Stimulated activated memory B cell treated with anti-CD40 and anti-IgM and Interleukin-4, amounts not matched to agents 10 μg/mL and 1 μg/mL and 100 μg/mL, for 72 hours (primary cell): ENCODE measurements around the gene CFAP46.

Source experiments
- ATAC-seq: fragments of 150-1000 bp; cut with Tn5 transposase; 2 replicates; pipeline ENCODE4 v1.10.0; 2021
- H3K27ac Mint-ChIP-seq: one replicate; pipeline ENCODE4 v1.8.0; 2022; ENCODE audit warnings: mild to moderate bottlenecking, mixed read lengths
- H3K27me3 Mint-ChIP-seq: one replicate; pipeline ENCODE4 v1.8.0; 2022; ENCODE audit warnings: mixed read lengths
- H3K36me3 Mint-ChIP-seq: one replicate; pipeline ENCODE4 v1.8.0; 2022; ENCODE audit warnings: mixed read lengths
- H3K4me1 Mint-ChIP-seq: one replicate; pipeline ENCODE4 v1.8.0; 2022; ENCODE audit warnings: mixed read lengths
- H3K4me3 Mint-ChIP-seq: one replicate; pipeline ENCODE4 v1.8.0; 2022; ENCODE audit warnings: mild to moderate bottlenecking, moderate library complexity, mixed read lengths
- H3K9me3 Mint-ChIP-seq: one replicate; pipeline ENCODE4 v1.8.0; 2022; ENCODE audit warnings: mixed read lengths

Gene CFAP46

GRCh38 chr10:132885451-132886210 lies 56.7 kb downstream of the CFAP46 start:
- H3K27me3 Mint-ChIP-seq: peaks cover 25% of the 10 kb centered on the region
- peaks cover 10% of the 10 kb centered on the region for H3K9me3 Mint-ChIP-seq
- ATAC-seq: peak; percentile 14
- no peak overlapping the region for H3K27ac Mint-ChIP-seq
- H3K4me1 Mint-ChIP-seq: no peaks in the 10 kb centered on the region
- H3K4me3 Mint-ChIP-seq: no peak overlapping the region
- H3K36me3 Mint-ChIP-seq: no peaks in the 10 kb centered on the region

GRCh38 chr10:132884691-132885271 lies 57.6 kb downstream of the CFAP46 start:
- Mint-ChIP-seq H3K27ac (no peak overlapping the region), H3K4me1 (no peaks in the 10 kb centered on the region), H3K27me3 (peaks cover 16% of the 10 kb centered on the region), H3K4me3 (no peak overlapping the region), H3K36me3 (no peaks in the 10 kb centered on the region), H3K9me3 (peaks cover 10% of the 10 kb centered on the region)
- no peak for ATAC-seq

- H3K36me3 Mint-ChIP-seq: no peaks in the 10 kb centered on the region
- no peak for ATAC-seq
- no peaks in the 10 kb centered on the region for H3K4me1 Mint-ChIP-seq
- H3K27me3 Mint-ChIP-seq: peaks cover 16% of the 10 kb centered on the region
- H3K27ac Mint-ChIP-seq: no peak overlapping the region
- no peak overlapping the region for H3K4me3 Mint-ChIP-seq
- peaks cover 10% of the 10 kb centered on the region for H3K9me3 Mint-ChIP-seq
These were observed 58.3 kb downstream of the CFAP46 start for GRCh38 chr10:132884041-132884440.

DNA sequence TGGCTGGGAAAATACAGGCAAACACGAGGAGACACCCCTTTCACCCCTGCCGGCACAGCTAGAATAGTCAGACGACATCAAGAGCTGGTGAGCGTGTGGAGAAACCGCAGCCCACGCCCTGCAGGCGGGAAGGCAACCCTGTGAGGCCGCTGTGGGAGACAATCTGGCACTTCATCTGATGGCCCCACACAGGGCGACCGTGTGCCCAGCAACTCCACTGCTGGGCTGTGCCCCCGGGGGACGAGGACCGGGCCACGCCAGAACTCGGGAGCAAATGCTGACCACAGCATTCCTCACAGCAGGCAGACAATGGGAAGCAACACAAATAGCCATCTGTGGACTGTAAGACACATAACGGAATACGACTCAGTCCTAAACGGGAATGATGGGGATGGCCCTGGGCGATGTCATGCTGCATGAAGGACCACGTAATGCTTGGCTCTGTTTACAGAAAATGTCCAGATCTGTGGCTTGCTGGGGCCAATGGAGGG lies 58.9 kb downstream of the CFAP46 start:
- no peak overlapping the region for H3K27ac Mint-ChIP-seq
- H3K9me3 Mint-ChIP-seq: peaks cover 10% of the 10 kb centered on the region
- H3K4me3 Mint-ChIP-seq: no peak overlapping the region
- H3K27me3 Mint-ChIP-seq: peaks cover 22% of the 10 kb centered on the region
- no peaks in the 10 kb centered on the region for H3K4me1 Mint-ChIP-seq
- no peaks in the 10 kb centered on the region for H3K36me3 Mint-ChIP-seq
- ATAC-seq: no peak

- no peaks in the 10 kb centered on the region for H3K4me1 Mint-ChIP-seq
- no peak for ATAC-seq
These were observed 60.1 kb downstream of the CFAP46 start for GRCh38 chr10:132882069-132882951.

GRCh38 chr10:132881186-132881920 lies 61.0 kb downstream of the CFAP46 start:
- no peak overlapping the region for H3K4me3 Mint-ChIP-seq
- H3K27me3 Mint-ChIP-seq: peaks cover 32% of the 10 kb centered on the region
- no peak for ATAC-seq
- no peaks in the 10 kb centered on the region for H3K36me3 Mint-ChIP-seq
- no peaks in the 10 kb centered on the region for H3K4me1 Mint-ChIP-seq
- H3K27ac Mint-ChIP-seq: no peak overlapping the region
- no peaks in the 10 kb centered on the region for H3K9me3 Mint-ChIP-seq

More at GRCh38 chr10:132882069-132882951, 60.1 kb downstream of the CFAP46 start:
- H3K36me3 Mint-ChIP-seq: no peaks in the 10 kb centered on the region
- H3K27ac Mint-ChIP-seq: no peak overlapping the region
- peaks cover 3% of the 10 kb centered on the region for H3K9me3 Mint-ChIP-seq
- no peak overlapping the region for H3K4me3 Mint-ChIP-seq
- peaks cover 26% of the 10 kb centered on the region for H3K27me3 Mint-ChIP-seq

GRCh38 chr10:132880128-132880981 lies 62.0 kb downstream of the CFAP46 start:
- no peaks in the 10 kb centered on the region for H3K36me3 Mint-ChIP-seq
- peaks cover 42% of the 10 kb centered on the region for H3K27me3 Mint-ChIP-seq
- no peak overlapping the region for H3K4me3 Mint-ChIP-seq
- ATAC-seq: no peak
- no peak overlapping the region for H3K27ac Mint-ChIP-seq
- H3K4me1 Mint-ChIP-seq: no peaks in the 10 kb centered on the region
- H3K9me3 Mint-ChIP-seq: peaks cover 3% of the 10 kb centered on the region

DNA sequence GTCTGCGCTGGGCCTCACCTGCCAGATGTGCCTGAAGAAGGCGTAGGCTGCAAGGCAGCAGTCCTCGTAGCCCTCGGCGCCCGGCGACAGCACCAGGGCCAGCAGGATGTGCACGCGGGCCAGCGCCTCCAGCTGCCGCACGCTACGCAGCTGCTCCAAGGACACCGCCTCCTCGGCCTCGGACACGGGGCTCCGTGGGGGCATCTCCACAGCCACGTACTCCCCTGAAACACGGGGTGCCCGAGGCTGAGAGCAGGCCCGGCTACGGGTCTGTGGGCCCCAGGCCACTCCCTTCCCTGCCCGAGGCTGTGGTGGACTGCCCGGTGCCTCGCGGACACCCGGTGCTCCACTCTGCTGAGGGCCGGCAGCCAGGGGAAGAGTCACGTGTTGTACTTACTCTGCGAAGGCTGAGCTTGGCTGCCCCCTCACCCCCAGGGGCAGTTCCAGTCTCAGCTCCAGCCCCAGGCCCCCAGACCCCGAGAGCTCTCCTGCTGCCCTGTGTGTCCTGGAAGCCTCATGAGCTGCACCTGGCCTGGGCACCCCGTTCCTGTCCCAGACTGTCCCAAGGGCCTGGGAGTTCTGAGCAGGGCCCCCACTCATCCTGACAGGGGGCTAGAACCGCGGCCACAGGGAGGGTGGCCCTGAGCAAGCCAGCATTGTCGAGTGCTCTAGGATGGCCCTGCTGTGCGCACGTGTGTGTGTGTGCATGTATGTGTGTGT lies 62.8 kb downstream of the CFAP46 start:
- H3K27me3 Mint-ChIP-seq: peaks cover 45% of the 10 kb centered on the region
- peaks cover 6% of the 10 kb centered on the region for H3K9me3 Mint-ChIP-seq
- no peak for ATAC-seq
- no peaks in the 10 kb centered on the region for H3K4me1 Mint-ChIP-seq
- no peak overlapping the region for H3K4me3 Mint-ChIP-seq
- no peak overlapping the region for H3K27ac Mint-ChIP-seq
- no peaks in the 10 kb centered on the region for H3K36me3 Mint-ChIP-seq

- Mint-ChIP-seq H3K4me1 (no peaks in the 10 kb centered on the region), H3K36me3 (no peaks in the 10 kb centered on the region), H3K4me3 (no peak overlapping the region), H3K27me3 (peaks cover 46% of the 10 kb centered on the region), H3K9me3 (peaks cover 6% of the 10 kb centered on the region), H3K27ac (no peak overlapping the region)
- ATAC-seq: no peak
These were observed 63.5 kb downstream of the CFAP46 start for GRCh38 chr10:132878730-132879407.

DNA sequence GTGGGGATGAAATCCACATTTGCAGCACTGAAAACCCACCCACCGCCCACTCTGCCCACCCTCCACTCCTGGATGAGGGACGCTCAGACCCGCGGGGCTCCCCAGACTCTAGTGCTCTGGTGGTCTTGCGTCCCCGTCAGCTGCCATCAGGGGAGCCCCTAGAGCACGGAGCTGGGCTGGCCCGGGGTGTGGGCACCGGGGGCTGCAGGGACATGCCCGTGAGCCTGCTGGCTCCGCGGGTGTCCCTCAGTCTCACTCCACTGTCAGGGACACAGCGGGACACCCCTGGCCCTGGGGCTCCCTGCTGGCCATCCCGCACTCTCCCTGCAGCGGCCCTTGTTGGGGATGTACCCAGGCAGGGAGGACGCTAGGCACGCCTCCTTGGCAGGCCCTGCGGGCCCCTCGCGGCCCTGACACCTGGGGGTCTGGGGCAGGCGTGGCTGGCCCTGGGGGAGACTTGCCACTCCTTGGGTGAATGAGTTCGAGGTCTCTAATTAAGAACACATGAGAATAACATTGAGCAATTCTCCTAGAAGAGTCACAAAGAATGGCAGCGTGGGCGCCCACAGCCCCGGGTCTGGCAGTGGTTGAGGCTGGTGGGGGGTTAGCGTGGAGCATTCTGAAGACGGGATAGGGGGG lies 64.2 kb downstream of the CFAP46 start:
- peak; percentile 9 for ATAC-seq
- H3K36me3 Mint-ChIP-seq: no peaks in the 10 kb centered on the region
- H3K9me3 Mint-ChIP-seq: peaks cover 6% of the 10 kb centered on the region
- no peak overlapping the region for H3K27ac Mint-ChIP-seq
- H3K27me3 Mint-ChIP-seq: peaks cover 52% of the 10 kb centered on the region
- no peaks in the 10 kb centered on the region for H3K4me1 Mint-ChIP-seq
- no peak overlapping the region for H3K4me3 Mint-ChIP-seq

DNA sequence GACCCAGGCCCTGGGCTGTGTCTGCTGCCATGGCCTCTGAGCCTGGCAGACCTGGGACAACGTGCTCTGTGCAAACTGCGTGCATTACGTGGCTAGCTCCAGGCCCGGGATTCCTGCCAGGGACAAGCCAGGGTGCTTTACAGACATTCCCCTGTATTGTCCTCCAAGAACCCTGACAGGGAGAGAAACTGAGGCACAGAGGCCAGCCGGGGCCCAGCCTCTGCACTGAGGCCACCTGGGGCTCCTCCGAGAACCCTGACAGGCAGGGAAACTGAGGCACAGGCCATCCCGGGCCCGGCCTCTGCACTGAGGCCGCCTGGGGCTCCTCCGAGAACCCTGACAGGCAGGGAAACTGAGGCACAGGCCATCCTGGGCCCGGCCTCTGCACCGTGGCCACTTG lies 64.9 kb downstream of the CFAP46 start:
- Mint-ChIP-seq H3K4me3 (no peak overlapping the region), H3K27me3 (peaks cover 58% of the 10 kb centered on the region), H3K4me1 (no peaks in the 10 kb centered on the region), H3K36me3 (no peaks in the 10 kb centered on the region), H3K9me3 (peaks cover 6% of the 10 kb centered on the region), H3K27ac (no peak overlapping the region)
- no peak for ATAC-seq

GRCh38 chr10:132876993-132877431 lies 65.4 kb downstream of the CFAP46 start:
- Mint-ChIP-seq H3K36me3 (no peaks in the 10 kb centered on the region), H3K4me1 (no peaks in the 10 kb centered on the region), H3K27me3 (peaks cover 54% of the 10 kb centered on the region), H3K9me3 (peaks cover 6% of the 10 kb centered on the region), H3K27ac (no peak overlapping the region), H3K4me3 (no peak overlapping the region)
- no peak for ATAC-seq
